ENCODE measurements around the gene PRDM16. TPM values are rescaled to one million over a fixed set of nuclear protein-coding genes. Genes with fewer than 3 reads are reported as not detected.
A peak's percentile ranks its signal among the peaks of the same experiment; 100 is the strongest.

The PRDM16 gene
- total and polyA plus RNA-seq, 2 of the 13 experiments (the other 11 are each of a cell fraction or from before 2014, with no cell fraction given), result 0.15 to 0.81 TPM

DNA sequence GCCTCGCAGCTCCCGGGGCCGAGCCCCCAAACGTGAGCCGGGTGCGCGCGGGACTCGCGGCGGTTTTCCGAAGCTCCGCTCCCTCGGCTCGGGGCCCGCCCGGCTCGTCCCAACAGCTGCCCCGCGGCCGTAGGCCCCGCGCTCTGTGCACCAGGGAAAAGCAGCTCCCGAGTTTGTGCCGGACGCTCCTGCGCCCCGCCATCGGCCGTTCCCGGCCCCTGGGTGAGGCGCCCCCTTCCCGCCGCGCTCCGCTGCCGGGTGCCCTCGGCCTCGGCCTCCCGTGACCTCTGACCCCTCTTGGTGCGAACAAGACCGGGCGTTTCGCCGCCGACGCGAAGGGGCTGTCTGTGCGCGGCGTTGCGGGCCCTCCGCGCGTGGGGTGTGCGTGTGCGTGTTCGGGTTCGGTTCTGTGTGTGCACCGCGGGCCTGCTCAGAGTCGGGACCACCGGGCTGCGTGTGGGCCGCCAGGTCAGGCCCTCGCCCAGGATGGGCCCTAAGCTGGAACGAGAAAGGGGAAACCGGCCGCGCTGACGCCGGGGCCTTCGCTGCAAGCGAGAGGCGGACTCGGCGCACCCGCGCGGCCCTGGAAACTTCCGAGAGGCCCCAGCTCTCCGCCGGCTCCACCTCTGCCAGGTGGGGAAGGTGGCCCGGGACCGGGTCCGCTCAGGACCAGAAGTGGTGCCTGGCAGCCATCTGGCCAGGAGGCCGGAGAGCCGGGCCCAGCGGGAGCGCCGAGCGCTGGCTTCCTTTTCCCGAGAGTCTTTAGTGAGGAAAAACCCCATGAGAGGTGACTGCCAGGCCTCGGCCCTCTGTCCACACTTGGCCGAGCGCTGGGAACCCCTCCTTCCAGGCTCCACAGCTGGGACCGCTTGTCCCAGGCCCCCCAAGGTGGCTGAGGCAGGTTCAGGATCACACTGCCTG, 1.9 kb downstream of the PRDM16 start (continued):
- TF ChIP-seq, protein P1, sequence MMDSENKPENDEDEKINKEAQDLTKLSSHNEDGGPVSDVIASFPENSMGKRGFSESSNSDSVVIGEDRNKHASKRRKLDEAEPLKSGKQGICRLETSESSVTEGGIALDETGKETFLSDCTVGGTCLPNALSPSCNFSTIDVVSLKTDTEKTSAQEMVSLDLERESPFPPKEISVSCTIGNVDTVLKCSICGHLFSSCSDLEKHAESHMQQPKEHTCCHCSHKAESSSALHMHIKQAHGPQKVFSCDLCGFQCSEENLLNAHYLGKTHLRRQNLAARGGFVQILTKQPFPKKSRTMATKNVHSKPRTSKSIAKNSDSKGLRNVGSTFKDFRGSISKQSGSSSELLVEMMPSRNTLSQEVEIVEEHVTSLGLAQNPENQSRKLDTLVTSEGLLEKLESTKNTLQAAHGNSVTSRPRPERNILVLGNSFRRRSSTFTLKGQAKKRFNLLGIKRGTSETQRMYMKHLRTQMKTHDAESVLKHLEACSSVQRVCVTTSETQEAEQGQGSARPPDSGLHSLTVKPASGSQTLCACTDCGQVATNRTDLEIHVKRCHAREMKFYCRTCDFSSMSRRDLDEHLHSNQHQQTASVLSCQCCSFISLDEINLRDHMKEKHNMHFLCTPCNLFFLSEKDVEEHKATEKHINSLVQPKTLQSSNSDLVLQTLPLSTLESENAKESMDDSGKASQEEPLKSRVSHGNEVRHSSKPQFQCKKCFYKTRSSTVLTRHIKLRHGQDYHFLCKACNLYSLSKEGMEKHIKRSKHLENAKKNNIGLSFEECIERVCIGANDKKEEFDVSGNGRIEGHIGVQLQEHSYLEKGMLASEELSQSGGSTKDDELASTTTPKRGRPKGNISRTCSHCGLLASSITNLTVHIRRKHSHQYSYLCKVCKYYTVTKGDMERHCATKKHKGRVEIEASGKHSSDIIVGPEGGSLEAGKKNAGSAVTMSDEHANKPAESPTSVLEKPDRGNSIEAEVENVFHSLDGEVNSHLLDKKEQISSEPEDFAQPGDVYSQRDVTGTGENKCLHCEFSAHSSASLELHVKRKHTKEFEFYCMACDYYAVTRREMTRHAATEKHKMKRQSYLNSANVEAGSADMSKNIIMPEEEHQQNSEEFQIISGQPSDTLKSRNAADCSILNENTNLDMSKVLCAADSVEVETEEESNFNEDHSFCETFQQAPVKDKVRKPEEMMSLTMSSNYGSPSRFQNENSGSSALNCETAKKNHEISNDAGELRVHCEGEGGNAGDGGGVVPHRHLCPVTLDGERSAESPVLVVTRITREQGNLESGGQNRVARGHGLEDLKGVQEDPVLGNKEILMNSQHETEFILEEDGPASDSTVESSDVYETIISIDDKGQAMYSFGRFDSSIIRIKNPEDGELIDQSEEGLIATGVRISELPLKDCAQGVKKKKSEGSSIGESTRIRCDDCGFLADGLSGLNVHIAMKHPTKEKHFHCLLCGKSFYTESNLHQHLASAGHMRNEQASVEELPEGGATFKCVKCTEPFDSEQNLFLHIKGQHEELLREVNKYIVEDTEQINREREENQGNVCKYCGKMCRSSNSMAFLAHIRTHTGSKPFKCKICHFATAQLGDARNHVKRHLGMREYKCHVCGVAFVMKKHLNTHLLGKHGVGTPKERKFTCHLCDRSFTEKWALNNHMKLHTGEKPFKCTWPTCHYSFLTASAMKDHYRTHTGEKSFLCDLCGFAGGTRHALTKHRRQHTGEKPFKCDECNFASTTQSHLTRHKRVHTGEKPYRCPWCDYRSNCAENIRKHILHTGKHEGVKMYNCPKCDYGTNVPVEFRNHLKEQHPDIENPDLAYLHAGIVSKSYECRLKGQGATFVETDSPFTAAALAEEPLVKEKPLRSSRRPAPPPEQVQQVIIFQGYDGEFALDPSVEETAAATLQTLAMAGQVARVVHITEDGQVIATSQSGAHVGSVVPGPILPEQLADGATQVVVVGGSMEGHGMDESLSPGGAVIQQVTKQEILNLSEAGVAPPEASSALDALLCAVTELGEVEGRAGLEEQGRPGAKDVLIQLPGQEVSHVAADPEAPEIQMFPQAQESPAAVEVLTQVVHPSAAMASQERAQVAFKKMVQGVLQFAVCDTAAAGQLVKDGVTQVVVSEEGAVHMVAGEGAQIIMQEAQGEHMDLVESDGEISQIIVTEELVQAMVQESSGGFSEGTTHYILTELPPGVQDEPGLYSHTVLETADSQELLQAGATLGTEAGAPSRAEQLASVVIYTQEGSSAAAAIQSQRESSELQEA (CRISPR knock-in tag; IDR thresholded peaks at IDR 0.05; ENCODE audit: not compliant biosample characterization), result peak; percentile 23
- TF ChIP-seq DMAP1 (CRISPR knock-in tag; IDR thresholded peaks at IDR 0.05), result no peak
- peak; percentile 55; the same call in 1 of the 2 replicates for TF ChIP-seq SPEN (CRISPR knock-in tag; IDR thresholded peaks at IDR 0.05; ENCODE audit: low read depth)
- peak; percentile 64; the same call in 1 of the 2 replicates for TF ChIP-seq ZNF772 (CRISPR knock-in tag; IDR thresholded peaks at IDR 0.05)
- peak; percentile 62; the same call in 1 of the 2 replicates for TF ChIP-seq RBFOX2 (IDR thresholded peaks at IDR 0.05; ENCODE audit: low read depth, low read length)
- no peak for TF ChIP-seq TP53 (CRISPR knock-in tag; conservative IDR thresholded peaks at IDR 0.05)
- no peak for TF ChIP-seq DBP (CRISPR knock-in tag; IDR thresholded peaks at IDR 0.05; ENCODE audit: not compliant biosample characterization)
- TF ChIP-seq AHR (CRISPR knock-in tag; IDR thresholded peaks at IDR 0.05), result no peak
- TF ChIP-seq HMG20A (CRISPR knock-in tag; IDR thresholded peaks at IDR 0.05; ENCODE audit: borderline replicate concordance), result no peak
- 0 out of 2 replicates have a peak, but pooled peaks have one; percentile 15 for TF ChIP-seq ZNF768 (CRISPR knock-in tag; IDR thresholded peaks at IDR 0.05)
- no peak for TF ChIP-seq ZNF709 (CRISPR knock-in tag; IDR thresholded peaks at IDR 0.05)
- TF ChIP-seq EHMT2 (IDR thresholded peaks at IDR 0.05; ENCODE audit: borderline replicate concordance, low read depth, low read length), result no peak
- no peak for TF ChIP-seq NFKBIZ (CRISPR knock-in tag; IDR thresholded peaks at IDR 0.05)
- TF ChIP-seq TBP (CRISPR knock-in tag; IDR thresholded peaks at IDR 0.05), result no peak
- no peak for TF ChIP-seq CBFB (CRISPR knock-in tag; IDR thresholded peaks at IDR 0.05)
- peak; percentile 36; the same call in 1 of the 2 replicates for TF ChIP-seq ZNF547 (CRISPR knock-in tag; IDR thresholded peaks at IDR 0.05)
- TF ChIP-seq NFYB (CRISPR knock-in tag; IDR thresholded peaks at IDR 0.05), result no peak
- TF ChIP-seq ZNF354B (CRISPR knock-in tag; IDR thresholded peaks at IDR 0.05), result 0 out of 2 replicates have a peak, but pooled peaks have one; percentile 72
- TF ChIP-seq, protein P2, sequence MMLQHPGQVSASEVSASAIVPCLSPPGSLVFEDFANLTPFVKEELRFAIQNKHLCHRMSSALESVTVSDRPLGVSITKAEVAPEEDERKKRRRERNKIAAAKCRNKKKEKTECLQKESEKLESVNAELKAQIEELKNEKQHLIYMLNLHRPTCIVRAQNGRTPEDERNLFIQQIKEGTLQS (CRISPR knock-in tag; IDR thresholded peaks at IDR 0.05), result no peak
- TF ChIP-seq MAX (IDR thresholded peaks at IDR 0.05), result peak; percentile 53; the same call in 1 of the 2 replicates
- TF ChIP-seq NAIF1 (CRISPR knock-in tag; IDR thresholded peaks at IDR 0.05; ENCODE audit: borderline replicate concordance), result no peak
